Activated T-helper 1 cell treated with Interleukin-2 at 50 U/mL for 16 hours (primary cell): ENCODE measurements around the gene CARD8.

Source experiments
- DNase-seq: peaks from one replicate; pipeline ENCODE4 v3.0.0-alpha.2; 2020; ENCODE audit warnings: low read depth

Gene CARD8

DNA sequence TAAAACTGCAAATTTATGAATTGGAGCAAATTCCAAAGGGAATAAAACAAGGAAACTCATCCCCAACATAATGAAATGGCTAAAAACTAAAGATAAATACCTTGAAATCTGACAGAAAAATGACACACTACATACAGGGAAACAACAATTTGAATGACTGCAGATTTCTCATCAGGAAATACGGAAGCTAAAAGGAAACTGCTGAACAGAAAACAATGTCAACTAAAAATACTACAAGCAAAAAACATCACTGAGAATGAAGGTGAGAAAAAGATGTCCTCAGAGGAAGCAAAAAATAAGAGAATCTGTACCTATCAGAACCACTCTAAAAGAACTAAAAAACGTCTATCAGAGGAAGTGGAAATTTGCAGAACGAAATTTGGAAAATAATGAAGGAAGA is 45.7 kb downstream of the CARD8 start:
- no peak for DNase-seq

GRCh38 chr19:48206397-48207093 is 49.2 kb downstream of the CARD8 start:
- no peak for DNase-seq

GRCh38 chr19:48203794-48204628 is 51.7 kb downstream of the CARD8 start:
- peak; percentile 82 for DNase-seq

GRCh38 chr19:48203222-48203793 is 52.4 kb downstream of the CARD8 start:
- DNase-seq: no peak

DNA sequence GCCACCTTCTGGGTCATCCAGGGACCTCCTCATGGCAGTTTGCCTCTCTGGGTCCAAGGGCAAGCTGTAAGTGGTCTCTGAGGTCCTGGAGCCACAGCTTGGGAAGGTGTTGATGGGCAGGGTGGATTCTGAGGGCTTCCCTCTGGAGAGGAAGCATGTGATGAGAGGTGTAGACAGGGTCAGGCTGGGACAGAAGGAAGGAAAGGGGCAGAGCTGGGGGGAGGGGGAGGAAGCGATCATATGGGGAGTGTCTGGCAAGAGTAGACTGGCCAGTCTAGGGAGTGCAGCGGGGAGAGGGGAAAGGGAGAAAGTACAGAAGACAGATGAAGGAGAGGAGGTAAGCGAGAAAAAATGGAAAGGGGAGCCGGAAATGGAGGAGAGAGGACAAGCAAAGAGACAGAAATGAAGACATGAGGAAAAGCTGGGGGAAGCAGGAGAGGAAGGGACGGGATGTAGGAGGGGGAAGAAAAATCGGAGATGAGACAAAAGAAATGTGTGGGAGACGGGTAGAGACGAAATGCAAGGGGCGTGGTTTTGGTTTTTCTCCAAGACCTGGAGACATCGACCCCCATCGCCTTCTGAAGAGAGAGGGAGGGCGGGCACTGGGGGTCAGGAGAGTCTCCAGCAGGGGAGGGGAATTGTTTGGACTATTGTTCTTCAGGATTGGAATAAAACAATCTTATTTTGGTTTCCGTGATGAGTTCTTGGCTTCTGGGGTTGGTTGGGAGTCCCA is 58.6 kb downstream of the CARD8 start:
- DNase-seq: no peak

- no peak for DNase-seq
These were observed 59.4 kb downstream of the CARD8 start for GRCh38 chr19:48196321-48196763.

DNA sequence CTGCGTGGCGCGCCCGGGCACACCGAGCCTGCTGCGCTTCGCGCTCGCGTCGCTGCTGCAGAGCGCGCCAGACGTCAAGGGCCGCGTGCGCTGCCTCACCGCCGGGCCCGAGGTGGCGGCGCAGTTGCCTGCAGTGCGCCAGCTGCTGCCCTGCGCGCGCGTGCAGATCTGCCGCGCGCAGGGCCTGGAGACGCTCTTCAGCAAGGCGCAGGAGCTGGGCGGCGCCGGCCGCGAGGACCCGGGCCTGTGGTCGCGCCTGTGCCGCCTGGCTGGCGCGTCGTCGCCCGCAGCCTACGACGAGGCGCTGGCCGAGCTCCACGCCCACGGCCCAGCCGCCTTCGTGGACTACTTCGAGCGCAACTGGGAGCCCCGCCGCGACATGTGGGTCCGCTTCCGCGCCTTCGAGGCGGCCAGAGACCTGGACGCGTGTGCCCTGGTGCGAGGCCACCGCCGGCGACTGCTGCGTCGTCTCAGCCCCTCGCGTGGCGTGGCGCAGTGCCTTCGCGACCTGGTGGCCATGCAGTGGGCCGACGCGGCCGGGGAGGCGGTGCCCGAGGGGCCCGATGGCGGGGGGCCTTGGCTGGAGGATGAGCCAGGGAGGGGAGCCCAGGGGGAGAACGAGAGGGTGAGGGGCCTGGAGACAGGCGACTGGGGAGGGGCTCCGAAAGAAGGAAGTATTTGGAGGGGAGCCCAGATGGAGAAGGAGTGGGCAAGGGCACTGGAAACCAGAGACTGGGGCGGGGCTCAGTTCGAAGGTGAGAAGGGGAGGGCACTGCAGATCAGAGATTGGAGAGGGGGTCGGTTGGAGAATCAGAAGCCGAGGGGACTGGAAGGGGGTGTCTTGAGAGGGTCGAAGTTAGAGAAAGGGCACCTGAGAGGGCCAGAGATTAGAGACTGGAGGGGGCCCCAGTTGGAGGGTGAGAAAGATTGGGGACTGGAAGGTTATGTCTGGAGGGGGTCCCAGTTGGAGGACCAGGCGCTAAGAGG is 60.6 kb downstream of the CARD8 start:
- DNase-seq: no peak

- no peak for DNase-seq
These were observed 61.5 kb downstream of the CARD8 start for GRCh38 chr19:48194041-48194843.

DNA sequence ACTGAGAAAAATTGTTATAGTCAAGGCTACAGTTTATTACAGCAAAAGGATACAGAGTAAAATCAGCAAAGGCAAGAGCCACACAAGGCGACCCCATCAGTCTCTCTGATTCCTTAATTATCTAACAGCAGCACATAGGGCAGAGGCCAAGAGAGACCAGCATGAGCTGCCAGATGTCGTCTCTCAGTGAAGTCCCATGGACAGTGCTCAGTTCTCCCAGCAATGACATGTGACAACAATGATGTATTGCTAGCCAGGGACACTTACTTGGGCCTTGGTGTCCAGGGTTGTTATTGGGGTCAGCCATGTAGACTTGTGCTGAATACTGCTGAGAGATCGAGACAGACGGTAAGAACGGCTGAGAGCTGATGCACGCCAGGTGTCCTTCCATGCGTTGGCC is 63.0 kb downstream of the CARD8 start:
- DNase-seq: no peak

DNA sequence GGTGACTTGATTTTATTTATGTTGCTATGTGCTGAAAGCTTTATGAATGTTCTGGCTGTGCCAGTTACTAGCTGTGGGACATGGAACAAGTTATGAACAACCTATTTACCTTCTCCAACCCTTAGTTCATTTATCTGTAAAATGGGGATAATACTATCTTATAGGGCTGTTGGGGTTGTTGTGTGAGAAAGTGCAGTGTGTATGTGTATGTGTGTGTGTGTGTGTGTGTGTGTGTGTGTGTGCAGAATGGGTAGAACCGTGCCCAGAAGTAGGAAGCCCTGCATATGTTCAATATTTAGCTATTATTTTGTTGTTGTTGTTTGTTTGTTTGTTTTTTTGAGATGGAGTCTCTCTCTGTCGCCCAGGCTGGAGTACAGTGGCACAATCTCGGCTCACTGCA is 64.8 kb downstream of the CARD8 start:
- no peak for DNase-seq

DNA sequence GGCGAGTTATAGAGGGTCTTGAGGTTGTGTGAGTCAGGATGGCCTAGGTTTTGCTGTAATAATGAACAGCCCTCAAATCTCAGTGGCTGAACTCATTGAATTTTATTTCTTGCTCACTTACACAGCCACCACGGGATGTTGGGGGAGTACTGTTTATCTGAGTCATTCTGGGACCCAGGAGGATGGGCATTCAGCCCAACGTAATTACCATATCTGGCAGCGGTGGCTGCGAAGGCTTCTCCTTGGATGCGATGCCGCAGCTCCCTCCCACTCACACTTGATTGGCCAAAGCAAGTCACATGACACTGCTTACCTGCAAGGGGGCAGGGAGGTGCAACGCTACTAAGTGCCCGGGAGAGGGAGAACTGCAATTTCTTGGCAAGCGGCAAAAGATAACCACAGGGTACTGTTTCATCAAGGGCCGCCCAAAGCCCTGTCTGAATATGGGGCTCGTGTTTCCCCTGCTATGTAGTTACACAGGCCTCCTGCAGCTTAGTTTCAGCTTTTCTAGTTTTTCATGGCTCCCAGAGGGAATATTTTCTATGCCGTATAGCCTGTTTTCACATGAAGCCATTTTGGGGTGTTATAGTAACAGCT is 65.3 kb downstream of the CARD8 start:
- peak; percentile 50 for DNase-seq

GRCh38 chr19:48186541-48186991 is 69.1 kb downstream of the CARD8 start:
- DNase-seq: no peak

- DNase-seq: no peak
These were observed 69.7 kb downstream of the CARD8 start for GRCh38 chr19:48186015-48186414.

DNA sequence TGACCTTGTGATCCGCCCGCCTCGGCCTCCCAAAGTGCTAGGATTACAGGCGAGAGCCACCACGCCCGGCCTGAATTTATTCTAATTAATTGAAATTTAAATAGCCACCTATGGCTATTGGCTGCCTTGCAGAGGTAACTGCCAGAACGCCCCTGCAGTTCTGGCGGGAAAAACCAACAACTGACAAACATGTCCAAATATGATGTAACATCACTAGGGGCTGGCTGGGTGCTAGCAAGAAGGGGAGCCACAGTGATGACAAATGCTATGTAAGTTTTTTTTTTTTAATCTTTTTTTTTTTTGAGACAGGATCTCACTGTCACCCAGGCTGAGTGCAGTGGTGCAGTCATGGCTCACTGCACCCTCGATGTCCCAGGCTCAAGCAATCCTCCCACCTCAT is 72.4 kb downstream of the CARD8 start:
- no peak for DNase-seq

DNA sequence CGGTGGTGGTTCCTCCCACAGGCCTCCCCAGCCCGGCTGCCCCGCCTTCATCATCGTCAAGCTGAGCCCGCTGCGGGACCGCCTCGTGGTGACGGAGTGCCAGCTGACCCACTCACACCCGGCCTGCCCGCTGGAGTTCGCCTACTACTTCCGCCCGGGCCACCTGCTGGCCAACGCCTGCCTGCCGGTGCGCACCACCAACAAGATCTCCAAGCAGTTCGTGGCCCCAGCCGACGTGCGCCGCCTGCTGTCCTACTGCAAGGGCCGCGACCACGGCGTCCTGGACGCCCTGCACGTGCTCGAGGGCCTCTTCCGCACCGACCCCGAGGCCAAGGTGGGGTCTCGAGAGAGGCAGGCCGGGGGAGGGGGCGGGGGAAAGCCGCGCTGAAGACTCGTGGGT is 73.3 kb downstream of the CARD8 start:
- no peak for DNase-seq

DNA sequence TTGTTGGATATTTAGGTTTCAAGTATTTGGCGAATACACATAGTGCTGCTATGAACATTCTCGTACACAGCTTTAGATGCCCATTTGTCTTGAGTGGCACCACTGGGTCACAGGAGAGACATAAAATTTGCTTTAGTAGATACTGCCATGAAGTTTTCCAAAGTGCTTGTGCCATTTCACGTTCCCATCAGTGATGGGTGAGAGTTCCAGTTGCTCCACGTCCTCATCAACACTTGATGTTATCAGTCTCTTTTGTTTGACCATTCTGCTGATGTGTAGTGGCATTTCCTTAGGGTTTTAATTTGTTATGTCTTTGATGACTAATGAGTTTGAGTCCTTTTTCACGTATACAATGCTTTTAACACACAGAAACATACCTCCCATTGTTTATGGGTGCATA is 74.2 kb downstream of the CARD8 start:
- DNase-seq: no peak

- no peak for DNase-seq
These were observed 79.5 kb downstream of the CARD8 start for GRCh38 chr19:48176226-48176625.

GRCh38 chr19:48175578-48175977 is 80.1 kb downstream of the CARD8 start:
- DNase-seq: no peak

GRCh38 chr19:48174445-48175030 is 81.2 kb downstream of the CARD8 start:
- no peak for DNase-seq
